ENCODE results near the gene CCDC197. TPM values are rescaled to one million over a fixed set of nuclear protein-coding genes. Genes with fewer than 3 reads are reported as not detected.

CCDC197 gene
- total RNA-seq, 1 experiment from 2014 or later, result not detected

- CTCF ChIA-PET, result interaction anchor here (0.6 kb wide), 1 partner anchor 61 kb away, joined by 3 read pairs; no protein-coding TSS in a partner anchor
- Histone ChIP-seq H3K27ac (no peak overlapping the region), H4K20me1 (ENCODE audit: insufficient read depth) (no peaks in the 10 kb centered on the region), H3K4me3 (no peak overlapping the region), H3K9me2 (ENCODE audit: insufficient read depth) (no peaks in the 10 kb centered on the region), H3K27me3 (ENCODE audit: insufficient read depth, low read depth) (no peaks in the 10 kb centered on the region), H3F3A (ENCODE audit: insufficient read depth, low read depth) (no peaks in the 10 kb centered on the region), H3K4me2 (no peak overlapping the region), H3K9me3 (ENCODE audit: insufficient read depth, low read depth) (no peaks in the 10 kb centered on the region), H3K4me1 (replicated peaks; ENCODE audit: insufficient read depth) (no peaks in the 10 kb centered on the region), H2AFZ (no peak overlapping the region), H3K36me3 (ENCODE audit: low read depth) (no peaks in the 10 kb centered on the region), H3K79me2 (ENCODE audit: low read depth) (no peaks in the 10 kb centered on the region)
- BruUV-seq (replicated peaks), result no TSS peak
- TF ChIP-seq, protein P1, sequence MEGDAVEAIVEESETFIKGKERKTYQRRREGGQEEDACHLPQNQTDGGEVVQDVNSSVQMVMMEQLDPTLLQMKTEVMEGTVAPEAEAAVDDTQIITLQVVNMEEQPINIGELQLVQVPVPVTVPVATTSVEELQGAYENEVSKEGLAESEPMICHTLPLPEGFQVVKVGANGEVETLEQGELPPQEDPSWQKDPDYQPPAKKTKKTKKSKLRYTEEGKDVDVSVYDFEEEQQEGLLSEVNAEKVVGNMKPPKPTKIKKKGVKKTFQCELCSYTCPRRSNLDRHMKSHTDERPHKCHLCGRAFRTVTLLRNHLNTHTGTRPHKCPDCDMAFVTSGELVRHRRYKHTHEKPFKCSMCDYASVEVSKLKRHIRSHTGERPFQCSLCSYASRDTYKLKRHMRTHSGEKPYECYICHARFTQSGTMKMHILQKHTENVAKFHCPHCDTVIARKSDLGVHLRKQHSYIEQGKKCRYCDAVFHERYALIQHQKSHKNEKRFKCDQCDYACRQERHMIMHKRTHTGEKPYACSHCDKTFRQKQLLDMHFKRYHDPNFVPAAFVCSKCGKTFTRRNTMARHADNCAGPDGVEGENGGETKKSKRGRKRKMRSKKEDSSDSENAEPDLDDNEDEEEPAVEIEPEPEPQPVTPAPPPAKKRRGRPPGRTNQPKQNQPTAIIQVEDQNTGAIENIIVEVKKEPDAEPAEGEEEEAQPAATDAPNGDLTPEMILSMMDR (conservative IDR thresholded peaks at IDR 0.05), result no peak
- TF ChIP-seq EZH2 (IDR thresholded peaks at IDR 0.05; ENCODE audit: low read depth), result no peak
- DNase-seq, result no peak
- POLR2A ChIA-PET (ENCODE audit: unreplicated experiment), result no interaction called here
- intact Hi-C loops (cut with micrococcal nuclease; ENCODE audit: unreplicated experiment), result no loop called here
Observed at GRCh38 chr14:94038921-94039629, 42.0 kb downstream of the CCDC197 start.

DNA sequence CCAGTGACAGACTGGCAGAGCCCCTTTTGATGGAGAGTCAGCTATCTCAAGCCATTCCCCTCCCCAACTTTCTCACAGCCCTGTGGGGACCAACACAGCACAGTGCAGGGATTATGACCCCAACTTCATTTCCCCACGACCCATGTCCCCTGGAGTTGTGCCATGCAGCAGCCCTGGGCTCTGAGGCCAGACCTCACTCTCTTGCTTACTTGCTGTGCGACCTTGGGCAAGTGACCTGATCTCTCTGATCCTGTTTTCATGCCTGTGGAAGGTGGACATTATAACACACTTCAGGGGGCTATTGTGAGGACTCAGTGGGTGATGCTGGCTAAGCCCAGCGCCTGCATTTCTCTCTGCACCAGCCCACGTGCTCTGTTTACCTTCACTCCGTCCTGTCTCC lies 43.1 kb downstream of the CCDC197 start:
- POLR2A ChIA-PET (ENCODE audit: unreplicated experiment), result no interaction called here
- BruUV-seq (replicated peaks), result no TSS peak

DNA sequence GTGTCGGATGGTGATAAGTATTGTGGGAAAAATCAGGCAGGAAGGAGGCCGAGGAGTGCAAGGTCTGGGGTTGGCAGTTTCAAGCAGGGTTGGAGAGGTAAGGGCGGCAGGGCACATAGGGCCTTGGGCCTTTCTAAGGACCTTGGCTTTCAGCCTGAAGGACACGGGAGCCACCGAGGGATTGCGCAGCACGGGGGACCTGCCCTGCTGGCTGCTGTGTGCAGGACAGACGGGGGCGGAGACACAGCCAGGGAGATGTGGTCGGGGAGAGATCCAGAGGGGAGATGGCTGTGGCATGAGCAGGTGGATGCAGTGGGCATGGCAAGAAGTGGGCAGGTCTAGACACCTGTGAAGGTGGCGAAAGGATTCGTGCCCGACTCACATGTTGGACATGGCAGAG lies 43.7 kb downstream of the CCDC197 start:
- H2AFZ ChIP-seq, result no peak overlapping the region
- intact Hi-C loops (cut with micrococcal nuclease; ENCODE audit: unreplicated experiment), result no loop called here

More for the DNA sequence above, 43.1 kb downstream of the CCDC197 start:
- no peak overlapping the region for H2AFZ ChIP-seq
- CTCF ChIA-PET, result no interaction called here
- no peaks in the 10 kb centered on the region for H3K9me2 ChIP-seq (ENCODE audit: insufficient read depth)
- TF ChIP-seq, protein P1 (conservative IDR thresholded peaks at IDR 0.05), result no peak
- no peak for TF ChIP-seq EZH2 (IDR thresholded peaks at IDR 0.05; ENCODE audit: low read depth)
- H3K27ac ChIP-seq, result no peak overlapping the region
- intact Hi-C loops (cut with micrococcal nuclease; ENCODE audit: unreplicated experiment), result no loop called here
- no peak for DNase-seq
- H3K79me2 ChIP-seq (ENCODE audit: low read depth), result no peaks in the 10 kb centered on the region
- no peaks in the 10 kb centered on the region for H3K9me3 ChIP-seq (ENCODE audit: insufficient read depth, low read depth)
- no peaks in the 10 kb centered on the region for H4K20me1 ChIP-seq (ENCODE audit: insufficient read depth)
- no peaks in the 10 kb centered on the region for H3K36me3 ChIP-seq (ENCODE audit: low read depth)
- H3F3A ChIP-seq (ENCODE audit: insufficient read depth, low read depth), result no peaks in the 10 kb centered on the region
- H3K4me1 ChIP-seq (replicated peaks; ENCODE audit: insufficient read depth), result no peaks in the 10 kb centered on the region
- no peak overlapping the region for H3K4me3 ChIP-seq
- no peaks in the 10 kb centered on the region for H3K27me3 ChIP-seq (ENCODE audit: insufficient read depth, low read depth)
- no peak overlapping the region for H3K4me2 ChIP-seq

More for the DNA sequence above, 43.7 kb downstream of the CCDC197 start:
- ChIA-PET POLR2A (ENCODE audit: unreplicated experiment) (no interaction called here), CTCF (no interaction called here)
- no peaks in the 10 kb centered on the region for H3K27me3 ChIP-seq (ENCODE audit: insufficient read depth, low read depth)
- H3K79me2 ChIP-seq (ENCODE audit: low read depth), result no peaks in the 10 kb centered on the region
- no peak overlapping the region for H3K4me2 ChIP-seq
- no TSS peak for BruUV-seq (replicated peaks)
- H4K20me1 ChIP-seq (ENCODE audit: insufficient read depth), result no peaks in the 10 kb centered on the region
- H3K27ac ChIP-seq, result no peak overlapping the region
- no peaks in the 10 kb centered on the region for H3K36me3 ChIP-seq (ENCODE audit: low read depth)
- no peak for DNase-seq
- no peaks in the 10 kb centered on the region for H3K4me1 ChIP-seq (replicated peaks; ENCODE audit: insufficient read depth)
- TF ChIP-seq, protein P1 (conservative IDR thresholded peaks at IDR 0.05), result no peak
- no peak for TF ChIP-seq EZH2 (IDR thresholded peaks at IDR 0.05; ENCODE audit: low read depth)
- no peaks in the 10 kb centered on the region for H3F3A ChIP-seq (ENCODE audit: insufficient read depth, low read depth)
- no peak overlapping the region for H3K4me3 ChIP-seq
- H3K9me3 ChIP-seq (ENCODE audit: insufficient read depth, low read depth), result no peaks in the 10 kb centered on the region
- H3K9me2 ChIP-seq (ENCODE audit: insufficient read depth), result no peaks in the 10 kb centered on the region
